A549 (cell line): Measurements from ENCODE around the gene CHAD. TPM values are rescaled to one million over a fixed set of nuclear protein-coding genes. Genes with fewer than 3 reads are reported as not detected.
"Not testable (repeated sequence)": the region's sequence is repeated elsewhere in the genome, so short reads cannot be mapped to it uniquely, and the experiment has no call there.

Experiments
- ATAC-seq, 2 experiments: fragments of 200-7000 bp in 1 of 2; fragments of >200 bp in 1 of 2; cut with Nextera tagmentation in 1 of 2; cut with Tn5 transposase in 1 of 2; 3 replicates each; pipeline versions ENCODE4 v1.8.0 to v1.9.1; 2018 to 2020; ENCODE audit warnings: mild to moderate bottlenecking in 1 of 2, moderate library complexity in 1 of 2
- CTCF ChIA-PET: fragments of 300-600 bp; sonication (Branson Sonifier 250); formaldehyde crosslinking; extraction: SDS; loops from one replicate; lab custom pipeline; 2021; ENCODE audit warnings: antibody characterized with exemption, inconsistent platforms; lab: Yijun Ruan, JAX
- POLR2A ChIA-PET: fragments of 350-600 bp; formaldehyde crosslinking; extraction: SDS; loops from one replicate; lab custom pipeline; 2021; ENCODE audit warnings: antibody characterized with exemption, inconsistent platforms; lab: Yijun Ruan, JAX
- DNase-seq, 2 experiments: peaks; one replicate each; pipeline versions ENCODE4 v3.0.0 to v3.0.0-alpha.2; 2011 to 2016; ENCODE audit warnings: low read depth in 1 of 2, low spot score in 1 of 2
- FAIRE-seq: peaks from 2 replicates; lab custom pipeline; 2011; peaks lifted over from hg19 to GRCh38; lab: Jason Lieb, UNC
- H3K27ac ChIP-seq, 2 experiments: fragments of >200 bp; sonication (Bioruptor Twin); formaldehyde crosslinking; 3 replicates each; pipeline ENCODE4 v1.5.1; 2016 to 2017
- H3K4me1 ChIP-seq: fragments of >200 bp; sonication (Bioruptor Twin); formaldehyde crosslinking; 3 replicates; pipeline ENCODE4 v1.6.1; 2016
- H3K4me2 ChIP-seq: fragments of >200 bp; sonication (Bioruptor Twin); formaldehyde crosslinking; 3 replicates; pipeline ENCODE4 v1.6.1; 2016
- H3K4me3 ChIP-seq: fragments of >200 bp; sonication (Bioruptor Twin); formaldehyde crosslinking; 3 replicates; pipeline ENCODE4 v1.5.1; 2016
- H3K9me3 ChIP-seq: fragments of >200 bp; sonication (Bioruptor Twin); formaldehyde crosslinking; 3 replicates; pipeline ENCODE4 v1.6.1; 2016
- BCL3 ChIP-seq: fragments of >200 bp; sonication (Bioruptor Twin); formaldehyde crosslinking; IDR thresholded peaks from 3 replicates; pipeline ENCODE4 v1.6.1; 2016
- CBX8 ChIP-seq: fragments of 200-600 bp; sonication (generic); IDR thresholded peaks from 2 replicates; pipeline ENCODE4 v1.6.1; 2016
- CEBPB ChIP-seq, 2 experiments: fragments of >200 bp in 1 of 2; sonication (Bioruptor Twin) in 1 of 2; formaldehyde crosslinking in 1 of 2; IDR thresholded peaks; 2 replicates each; pipeline ENCODE4 v1.6.1; 2012 to 2016
- CHD2 ChIP-seq: fragments of 150-350 bp; IDR thresholded peaks from 2 replicates; pipeline ENCODE4 v1.6.1; 2014; ENCODE audit warnings: low read length; ENCODE audit not compliant: partially characterized antibody
- EP300 ChIP-seq, 2 experiments: fragments of >200 bp; sonication (Bioruptor Twin); formaldehyde crosslinking; IDR thresholded peaks; 2 replicates in 1 of 2; 3 replicates in 1 of 2; pipeline ENCODE4 v1.6.1; 2016 to 2017
- ESRRA ChIP-seq: fragments of 150-350 bp; IDR thresholded peaks from 2 replicates; pipeline ENCODE4 v1.6.1; 2014; ENCODE audit warnings: mild to moderate bottlenecking, low read length, borderline replicate concordance
- FOSB ChIP-seq: fragments of 250-450 bp; sonication (Bioruptor Pico); IDR thresholded peaks from 2 replicates; pipeline ENCODE4 v1.5.0; 2020; ENCODE audit warnings: mild to moderate bottlenecking, moderate library complexity
- FOSL2 ChIP-seq, 2 experiments: fragments of 450-650 bp in 1 of 2; fragments of >200 bp in 1 of 2; sonication (Bioruptor Twin) in 1 of 2; formaldehyde crosslinking; IDR thresholded peaks; 2 replicates each; pipeline versions ENCODE4 v1.5.0 to v1.6.1; 2016 to 2020; ENCODE audit warnings: mild to moderate bottlenecking in 1 of 2, moderate library complexity in 1 of 2
- GATA3 ChIP-seq: IDR thresholded peaks from 2 replicates; pipeline ENCODE4 v1.6.1; 2012; ENCODE audit warnings: borderline replicate concordance
- HDAC2 ChIP-seq: fragments of 200-600 bp; sonication (generic); IDR thresholded peaks from 2 replicates; pipeline ENCODE4 v1.6.1; 2016
- HES2 ChIP-seq: fragments of >200 bp; sonication (Bioruptor Twin); formaldehyde crosslinking; IDR thresholded peaks from 2 replicates; pipeline ENCODE4 v1.6.1; 2016
- HEYL ChIP-seq: fragments of 250-450 bp; sonication (Bioruptor Pico); IDR thresholded peaks from 2 replicates; pipeline ENCODE4 v1.8.0; 2021; ENCODE audit warnings: mild to moderate bottlenecking, moderate library complexity
- HOXA7 ChIP-seq: fragments of 250-450 bp; sonication (Bioruptor Pico); IDR thresholded peaks from 2 replicates; pipeline ENCODE4 v1.5.0; 2020; ENCODE audit warnings: mild to moderate bottlenecking, moderate library complexity
- HOXB13 ChIP-seq: fragments of 250-450 bp; sonication (Bioruptor Pico); IDR thresholded peaks from 2 replicates; pipeline ENCODE4 v1.5.0; 2020; ENCODE audit warnings: low read depth, mild to moderate bottlenecking, moderate library complexity
- NFE2L2 ChIP-seq: fragments of 150-350 bp; conservative IDR thresholded peaks from 2 replicates; pipeline ENCODE4 v1.6.1; 2014; ENCODE audit warnings: low read length
- POLR2AphosphoS2 ChIP-seq: conservative IDR thresholded peaks from 2 replicates; pipeline ENCODE4 v1.6.1; 2012; ENCODE audit warnings: low read length, improper control_type of control experiment, inconsistent platforms
- RARB ChIP-seq: fragments of 250-450 bp; sonication (Bioruptor Pico); IDR thresholded peaks from 2 replicates; pipeline ENCODE4 v1.8.0; 2021; ENCODE audit warnings: mild to moderate bottlenecking, moderate library complexity
- RFX5 ChIP-seq: fragments of 450-650 bp; IDR thresholded peaks from 2 replicates; pipeline ENCODE4 v1.7.1; 2014; ENCODE audit warnings: antibody characterized with exemption, mild to moderate bottlenecking, moderate library complexity
- RNF2 ChIP-seq: fragments of 200-600 bp; sonication (generic); IDR thresholded peaks from 2 replicates; pipeline ENCODE4 v1.6.1; 2016; ENCODE audit warnings: low read depth, mild to moderate bottlenecking, antibody characterized with exemption, moderate library complexity, borderline replicate concordance
- SREBF2 ChIP-seq: fragments of 450-650 bp; IDR thresholded peaks from 2 replicates; pipeline ENCODE4 v1.6.1; 2014; ENCODE audit warnings: mild to moderate bottlenecking, moderate library complexity
- TFCP2L1 ChIP-seq: fragments of 250-450 bp; sonication (Bioruptor Pico); IDR thresholded peaks from 2 replicates; pipeline ENCODE4 v1.5.0; 2021; ENCODE audit warnings: mild to moderate bottlenecking
- TP53 ChIP-seq: fragments of 250-450 bp; sonication (Bioruptor Pico); IDR thresholded peaks from 2 replicates; pipeline ENCODE4 v1.5.0; 2021; ENCODE audit warnings: mild to moderate bottlenecking, moderate library complexity
- USF2 ChIP-seq: fragments of 450-650 bp; IDR thresholded peaks from 2 replicates; pipeline ENCODE4 v1.6.1; 2014; ENCODE audit warnings: antibody characterized with exemption
- ZC3H11A ChIP-seq: fragments of 450-650 bp; IDR thresholded peaks from 2 replicates; pipeline ENCODE4 v1.6.1; 2014; ENCODE audit warnings: antibody characterized with exemption, mild to moderate bottlenecking
- ZFP36 ChIP-seq: fragments of 450-650 bp; IDR thresholded peaks from 2 replicates; pipeline ENCODE4 v1.6.1; 2014; ENCODE audit warnings: borderline replicate concordance; ENCODE audit not compliant: partially characterized antibody
- ZNF302 ChIP-seq: fragments of 250-450 bp; sonication (Bioruptor Pico); IDR thresholded peaks from 2 replicates; pipeline ENCODE4 v1.9.0; 2021; ENCODE audit warnings: inconsistent platforms, mild to moderate bottlenecking, moderate library complexity
- WGBS: methylation state at CpG from one replicate; pipeline ENCODE4 v1.1.6; 2017; ENCODE audit errors: missing lambda C conversion rate; 5-methylcytosine and 5-hydroxymethylcytosine counted together
- polyA plus RNA-seq, 4 experiments: library from polyadenylated mRNA; depleted of rRNA in 3 of 4; stranded (reverse); fragments of >200 nt; fragmentation: RNase III in 1 of 4; extraction: RNeasy Plus Mini Kit Qiagen cat#74134 plus additional on column Dnase treatment in 1 of 4; gene quantifications; 2 replicates in 3 of 4; 3 replicates in 1 of 4; pipeline ENCODE4 v1.2.3, GENCODE V29; 2011 to 2017

Gene CHAD
- polyA plus RNA-seq, 2 of the 4 experiments (the other 2 are of a cell fraction) = not detected

- ATAC-seq, POLR2A ChIA-PET, H3K27ac ChIP-seq, H3K4me3 ChIP-seq, H3K9me3 ChIP-seq, DNase-seq, FAIRE-seq, H3K4me2 ChIP-seq: not testable (repeated sequence)
- WGBS = 87% methylated on average over 11 of the region's 33 CpGs
- peaks cover 15% of the 10 kb centered on the region for H3K4me1 ChIP-seq
- CTCF ChIA-PET = interaction anchor here (0.6 to 10.0 kb wide), 10 partner anchors 14 to 275 kb away, joined by 3 to 238 read pairs (median 4); partner anchors contain the start of genes CHAD, COL1A1, LRRC59 and LUC7L3
Observed at GRCh38 chr17:50475775-50476544, 7.3 kb upstream of the CHAD start.

- ChIA-PET CTCF (interaction anchor here (1.1 to 10.0 kb wide), 7 partner anchors 8 to 220 kb away, joined by 3 to 238 read pairs (median 27); partner anchors contain the start of genes CHAD and LRRC59), POLR2A (no interaction called here)
- FAIRE-seq = no peak
- Histone ChIP-seq H3K4me1 (peaks cover 14% of the 10 kb centered on the region), H3K4me2 (no peak overlapping the region), H3K9me3 (no peaks in the 10 kb centered on the region), H3K27ac (no peak overlapping the region), H3K4me3 (no peak overlapping the region)
- WGBS = 71% methylated on average over 4 of the region's 4 CpGs
- DNase-seq = no peak
- ATAC-seq = no peak
- TF ChIP-seq ESRRA (no peak), SREBF2 (no peak), CBX8 (no peak), ZFP36 (no peak), FOSL2 (IDR thresholded peaks at IDR 0.05) (no peak), FOSL2 (CRISPR knock-in tag; IDR thresholded peaks at IDR 0.05) (no peak), GATA3 (no peak), USF2 (no peak), HDAC2 (no peak), CEBPB (IDR thresholded peaks at IDR 0.05) (no peak), FOSB (no peak), POLR2AphosphoS2 (no peak), HES2 (no peak)
Observed at GRCh38 chr17:50475362-50475761, 6.7 kb upstream of the CHAD start.

- DNase-seq (no peak), ATAC-seq (no peak), FAIRE-seq (no peak)
- Histone ChIP-seq H3K4me2 (no peak overlapping the region), H3K4me1 (peaks cover 6% of the 10 kb centered on the region; the same call in 2 of the 3 replicates), H3K4me3 (no peak overlapping the region), H3K9me3 (no peaks in the 10 kb centered on the region), H3K27ac (no peak overlapping the region)
- ChIA-PET CTCF (interaction anchor here (0.7 to 10.0 kb wide), 11 partner anchors 9 to 221 kb away, joined by 3 to 238 read pairs (median 5); partner anchors contain the start of genes CHAD and LRRC59), POLR2A (no interaction called here)
- TF ChIP-seq ZC3H11A (no peak), ZNF302 (CRISPR knock-in tag) (no peak), CHD2 (no peak), TP53 (no peak), EP300 (IDR thresholded peaks at IDR 0.05) (no peak)
- WGBS = 65% methylated on average over 6 of the region's 6 CpGs
Observed at GRCh38 chr17:50474523-50474922, 5.8 kb upstream of the CHAD start.

- ATAC-seq (no peak), DNase-seq (no peak), FAIRE-seq (no peak)
- H3K9me3 ChIP-seq = no peaks in the 10 kb centered on the region
- peaks cover 5% of the 10 kb centered on the region; the same call in 2 of the 3 replicates for H3K4me1 ChIP-seq
- no peak for TF ChIP-seq BCL3
- no peak for TF ChIP-seq TP53
- no peak for TF ChIP-seq NFE2L2
- TF ChIP-seq HOXB13 = no peak
- TF ChIP-seq TFCP2L1 (CRISPR knock-in tag) = no peak
- TF ChIP-seq HOXA7 (CRISPR knock-in tag) = no peak
- TF ChIP-seq RNF2 = no peak
- TF ChIP-seq RFX5 = no peak
- no peak for TF ChIP-seq RARB
- TF ChIP-seq HEYL (CRISPR knock-in tag) = no peak
- POLR2A ChIA-PET = no interaction called here
- 76% methylated on average over 11 of the region's 11 CpGs for WGBS
- no peak overlapping the region for H3K27ac ChIP-seq
- CTCF ChIA-PET = interaction anchor here (0.7 to 10.0 kb wide), 17 partner anchors 10 to 221 kb away, joined by 3 to 238 read pairs (median 4); partner anchors contain the start of genes ACSF2, CHAD and LRRC59
- no peak overlapping the region for H3K4me2 ChIP-seq
- no peak overlapping the region for H3K4me3 ChIP-seq
Observed at GRCh38 chr17:50473901-50474300, 5.2 kb upstream of the CHAD start.
